HG02973 (cell line): ENCODE data around the gene FILIP1L.

Experiments used
- ATAC-seq: cut with Tn5 transposase; IDR thresholded peaks from one replicate; pipeline ENCODE4 v1.9.1; 2021; ENCODE audit warnings: moderate library complexity; ENCODE audit not compliant: unreplicated experiment

The FILIP1L gene

DNA sequence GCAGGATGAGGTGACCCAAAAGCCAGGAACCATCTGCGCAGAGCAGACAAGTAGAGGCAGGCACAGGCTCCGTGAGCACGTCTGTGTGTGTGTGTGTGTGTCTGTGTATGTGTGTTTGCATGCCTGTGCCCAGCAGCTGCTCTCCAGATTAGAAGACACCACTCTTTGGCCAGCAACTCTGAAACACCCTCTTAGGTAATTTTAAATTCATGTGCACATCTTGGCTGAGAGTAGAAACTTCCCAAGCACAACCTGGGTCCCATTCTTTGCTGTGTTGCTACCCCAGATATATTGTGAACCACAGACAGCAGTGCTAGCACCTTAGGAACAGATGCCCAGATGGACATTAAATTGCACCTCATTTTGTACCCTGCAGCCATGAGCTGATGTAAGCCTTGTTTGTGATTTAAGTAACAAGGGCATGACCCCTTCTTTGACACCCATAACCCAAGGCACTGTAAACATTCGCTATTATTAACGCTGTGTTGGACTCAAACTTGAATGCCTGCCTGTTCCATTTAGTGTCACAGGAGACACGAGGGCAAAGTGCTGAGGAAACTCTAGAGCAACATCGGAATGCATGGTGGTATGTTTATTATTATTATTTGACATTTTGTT lies at the start of gene FILIP1L:
Gene FILIP1L, minus strand, starts transcription at position 89 of the 618 bp plus-strand sequence.
- ATAC-seq = no peak

DNA sequence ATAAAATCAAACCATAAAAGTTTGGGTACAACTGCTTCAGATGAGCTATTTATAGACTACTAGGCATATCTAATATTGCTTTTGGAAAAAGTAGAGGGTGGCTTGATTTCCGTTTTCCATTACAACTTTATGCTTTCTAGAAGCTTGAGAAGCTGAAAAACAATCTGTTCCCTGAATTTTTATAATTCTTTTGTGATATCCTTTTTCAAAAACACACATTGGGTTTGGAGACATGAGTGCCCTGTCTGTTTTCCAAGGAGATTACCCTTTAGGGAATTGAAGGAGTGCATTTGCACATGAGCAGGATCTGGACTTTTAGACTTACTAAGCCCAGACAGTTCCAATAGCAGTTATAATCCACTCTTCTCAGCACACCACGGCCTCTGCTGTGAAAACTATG lies 49.5 kb upstream of the FILIP1L start:
- no peak for ATAC-seq

DNA sequence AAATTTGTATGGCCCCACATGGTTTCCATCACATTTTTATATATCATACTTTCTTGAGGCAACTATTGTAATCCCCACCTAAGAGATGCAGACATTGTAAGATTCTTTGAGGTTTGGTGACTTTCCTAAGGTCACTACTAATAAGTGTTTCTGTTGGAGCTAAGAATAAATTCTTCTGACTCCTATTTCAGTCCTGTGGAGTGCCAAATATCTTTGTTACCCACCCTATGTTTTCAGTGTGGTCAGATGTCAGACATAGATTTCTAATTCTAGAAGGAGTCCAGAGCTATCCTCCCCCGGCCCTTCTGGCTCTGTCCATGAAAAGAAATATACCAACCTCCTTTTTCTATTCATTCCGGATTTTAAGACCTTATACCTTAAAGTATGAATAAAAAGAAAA lies 46.2 kb upstream of the FILIP1L start:
- no peak for ATAC-seq

DNA sequence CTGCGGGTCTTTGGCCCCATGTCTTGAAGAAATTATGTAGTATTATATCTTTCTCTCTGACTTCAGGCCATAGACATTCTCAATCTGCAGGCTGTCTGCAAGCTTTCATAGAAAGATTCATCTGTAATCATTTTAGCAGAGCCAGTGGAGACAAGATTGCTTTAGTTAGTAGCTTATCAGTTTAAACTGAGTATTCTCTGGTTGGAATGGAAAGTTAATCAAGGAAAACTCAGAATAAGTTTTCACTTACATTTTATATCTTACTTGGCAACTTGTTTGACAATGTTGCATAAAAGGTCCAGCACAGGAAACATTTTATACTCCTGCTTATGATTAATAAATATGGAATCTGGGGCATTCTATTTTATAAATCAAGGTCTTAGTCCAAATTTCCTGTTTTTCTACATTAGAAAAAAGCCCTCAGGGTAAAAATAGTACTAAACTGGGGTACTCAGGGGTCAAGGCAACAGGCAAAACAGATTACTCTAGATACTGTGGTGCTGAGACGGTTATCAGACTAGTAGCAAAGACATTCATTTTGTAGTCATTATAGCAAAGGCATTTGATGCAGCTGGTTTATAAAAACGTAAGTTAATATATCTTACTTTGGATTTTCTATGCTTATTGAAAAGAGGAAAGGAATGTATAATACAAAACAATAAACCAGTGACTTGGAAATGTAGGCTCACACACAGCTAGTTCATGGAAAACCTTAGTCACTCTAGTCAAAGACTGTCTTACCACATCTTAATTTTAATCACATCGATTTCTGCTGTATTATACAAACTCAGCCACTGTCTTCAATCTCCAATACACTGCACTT lies 45.2 kb upstream of the FILIP1L start:
- ATAC-seq = no peak

DNA sequence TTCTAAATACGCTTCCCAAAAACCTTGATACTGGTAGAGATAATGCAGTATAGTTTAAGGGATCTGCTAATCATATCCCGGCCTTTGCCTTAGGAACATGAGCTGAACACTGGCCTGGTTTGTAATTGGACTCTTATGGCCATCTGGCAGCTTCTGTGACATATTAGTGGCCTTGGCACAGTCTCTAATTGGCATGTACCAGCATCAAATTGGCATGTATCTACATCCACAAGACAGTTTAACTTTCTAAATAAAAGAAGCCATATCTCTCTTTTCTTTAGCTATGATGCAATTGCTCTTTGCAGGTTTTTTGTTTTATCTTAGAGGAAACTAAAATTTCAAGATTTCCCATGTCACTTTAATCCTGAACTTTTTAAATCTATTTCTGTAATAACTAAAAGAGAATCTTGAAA lies 44.6 kb upstream of the FILIP1L start:
- ATAC-seq = no peak

DNA sequence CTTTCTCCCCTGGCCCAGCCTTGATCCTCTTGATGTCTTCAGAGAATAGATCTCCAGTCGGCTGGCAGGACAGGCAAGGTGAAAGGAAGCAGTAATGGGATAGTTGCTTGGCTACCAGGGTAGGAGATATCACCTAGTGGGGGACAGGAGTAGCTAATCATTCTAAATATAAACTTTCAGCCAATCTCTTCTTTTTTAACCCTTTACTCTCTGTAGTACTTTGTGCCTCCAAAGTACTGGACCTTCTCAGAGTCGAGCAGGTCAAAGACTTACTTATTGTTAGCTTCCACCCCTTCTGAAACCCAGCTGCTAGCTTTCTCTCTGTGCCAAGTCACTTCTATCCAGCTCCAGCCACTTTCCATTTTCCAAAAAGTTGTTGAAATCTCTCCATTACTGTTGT lies 43.4 kb upstream of the FILIP1L start:
- ATAC-seq = no peak

DNA sequence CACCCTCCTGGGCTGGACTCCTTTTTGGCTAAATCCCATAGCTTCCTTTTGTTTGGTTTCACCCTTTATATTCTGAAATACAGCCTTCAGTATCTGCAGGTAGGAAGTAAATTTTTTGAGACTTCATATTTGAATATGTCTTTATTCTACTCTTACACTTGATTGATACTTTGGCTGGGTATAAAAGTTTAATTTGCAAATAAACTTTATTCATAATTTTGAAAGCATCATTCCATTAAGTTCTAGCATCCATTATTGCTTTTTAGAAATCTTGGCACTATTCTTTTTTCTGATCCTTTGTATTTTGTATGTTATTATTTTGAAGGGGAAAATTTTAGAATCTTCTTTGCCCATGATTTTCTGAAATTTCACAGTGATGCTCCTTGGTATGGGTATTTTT lies 41.3 kb upstream of the FILIP1L start:
- ATAC-seq = no peak

DNA sequence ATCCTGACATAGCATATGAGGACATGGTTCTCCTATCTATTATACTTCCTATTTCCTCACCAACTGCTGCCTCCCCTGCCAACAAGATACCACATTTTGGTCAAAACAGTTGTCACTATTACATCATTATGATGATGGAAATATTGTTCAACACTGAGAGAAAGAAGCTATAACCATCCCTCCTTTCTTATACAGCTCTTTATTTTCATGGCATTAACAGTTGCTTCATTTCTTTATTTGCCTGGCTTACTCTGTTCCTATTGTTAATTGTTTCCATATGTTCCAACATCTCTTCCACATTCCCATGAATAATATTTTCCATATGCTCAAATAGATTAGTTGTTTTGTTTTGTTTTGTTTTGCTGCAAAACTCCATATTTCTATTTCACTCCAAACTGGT lies 40.8 kb upstream of the FILIP1L start:
- no peak for ATAC-seq

DNA sequence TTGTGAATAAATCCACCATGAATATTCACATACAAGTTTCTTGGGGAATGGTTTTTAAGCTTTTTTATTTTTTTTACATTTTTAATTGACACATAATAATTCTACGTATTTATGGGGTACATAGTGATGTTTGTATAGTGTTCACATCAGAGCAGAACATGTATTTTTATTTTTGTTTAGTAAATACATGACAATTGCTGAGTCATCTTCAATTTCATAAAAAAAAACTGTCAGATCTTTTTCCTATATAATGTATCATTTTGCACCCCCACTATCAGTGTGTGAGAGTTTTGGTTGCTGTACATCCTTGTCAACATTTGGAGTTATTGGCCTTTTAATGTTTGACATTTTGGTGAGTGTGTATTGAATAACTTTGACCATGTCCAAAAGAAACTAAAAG lies 39.9 kb upstream of the FILIP1L start:
- no peak for ATAC-seq

DNA sequence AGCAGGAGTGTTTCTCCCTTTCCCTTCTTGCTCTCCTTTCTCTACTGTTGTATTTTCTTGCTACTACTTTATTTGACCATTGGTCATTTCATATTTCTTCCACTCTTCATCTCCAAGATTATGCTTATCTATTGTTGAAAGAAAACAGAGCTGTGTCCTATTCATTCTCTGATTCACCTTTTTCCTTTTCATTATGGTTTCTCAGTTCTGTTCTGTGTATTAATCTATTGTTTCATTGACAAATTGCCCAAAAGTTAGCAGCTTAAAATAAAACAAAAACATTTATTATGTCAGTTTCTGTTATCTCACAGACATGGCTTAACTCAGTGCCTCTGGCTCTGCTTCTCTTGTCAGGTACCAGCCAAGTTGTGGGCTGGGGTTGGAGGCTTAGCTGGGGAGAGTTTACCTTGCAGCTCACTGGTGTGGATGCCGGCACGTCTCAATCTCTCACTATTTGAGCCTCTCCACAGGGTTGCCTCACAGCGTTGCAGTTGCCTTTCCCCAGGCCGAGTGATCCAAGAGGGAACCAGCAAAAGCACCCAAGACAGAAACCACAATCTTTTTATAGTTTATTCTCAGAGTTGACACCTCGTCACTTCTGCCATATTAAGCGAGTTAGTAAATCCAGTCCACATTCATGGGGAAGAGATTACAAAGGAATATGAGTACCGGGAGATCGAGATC lies 36.9 kb upstream of the FILIP1L start:
- ATAC-seq = no peak

DNA sequence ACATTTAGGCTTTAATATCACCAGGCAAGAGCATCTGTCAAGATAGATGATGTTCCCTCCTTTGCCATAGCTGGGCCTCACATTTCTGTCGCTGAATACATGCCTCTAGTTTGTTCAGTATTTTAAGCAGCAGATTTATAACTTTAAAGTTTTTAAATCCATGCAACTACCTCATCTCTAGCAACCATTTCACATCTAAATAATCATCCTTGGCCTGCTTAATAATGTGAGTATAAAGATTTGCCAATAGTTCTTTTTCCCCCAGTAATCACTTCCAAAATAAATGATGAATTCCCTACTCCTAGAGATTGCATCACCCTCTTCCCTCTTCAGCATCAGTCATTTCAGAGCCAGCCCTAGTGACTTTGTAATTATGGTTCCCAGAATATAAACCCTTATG lies 36.2 kb upstream of the FILIP1L start:
- ATAC-seq = no peak

DNA sequence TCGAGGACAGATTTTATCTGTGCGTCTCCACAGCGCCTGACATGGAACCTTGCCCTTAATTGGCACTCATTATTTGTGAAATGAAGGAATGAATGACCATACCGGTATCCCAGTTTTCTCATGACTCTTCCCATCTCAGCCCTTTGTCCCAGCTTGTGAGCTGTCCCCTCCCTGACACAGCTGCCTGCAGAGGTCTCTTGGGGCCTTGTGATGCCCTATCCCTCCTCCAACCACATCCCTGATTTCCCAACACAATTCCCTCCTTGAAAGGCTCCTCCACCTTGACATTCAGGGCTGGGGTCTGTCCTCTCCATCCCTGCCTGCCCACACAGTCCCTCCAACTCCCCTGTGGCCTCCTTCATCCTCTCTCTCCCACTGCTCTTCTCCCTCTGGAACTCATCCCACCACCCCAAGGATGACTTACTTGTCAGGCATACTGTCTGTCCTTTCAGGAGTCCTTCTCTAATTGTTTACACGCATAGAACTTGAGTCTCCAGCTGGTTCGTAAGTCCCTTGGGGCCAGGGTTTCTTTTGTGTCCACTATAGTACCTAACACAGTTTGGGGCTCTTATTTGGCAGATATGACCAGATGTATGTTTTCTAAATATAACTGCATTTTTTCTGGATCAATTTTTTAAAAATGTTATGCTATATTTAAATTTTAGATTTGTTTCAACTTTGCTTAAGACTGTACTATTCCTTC lies 35.6 kb upstream of the FILIP1L start:
- ATAC-seq = no peak

DNA sequence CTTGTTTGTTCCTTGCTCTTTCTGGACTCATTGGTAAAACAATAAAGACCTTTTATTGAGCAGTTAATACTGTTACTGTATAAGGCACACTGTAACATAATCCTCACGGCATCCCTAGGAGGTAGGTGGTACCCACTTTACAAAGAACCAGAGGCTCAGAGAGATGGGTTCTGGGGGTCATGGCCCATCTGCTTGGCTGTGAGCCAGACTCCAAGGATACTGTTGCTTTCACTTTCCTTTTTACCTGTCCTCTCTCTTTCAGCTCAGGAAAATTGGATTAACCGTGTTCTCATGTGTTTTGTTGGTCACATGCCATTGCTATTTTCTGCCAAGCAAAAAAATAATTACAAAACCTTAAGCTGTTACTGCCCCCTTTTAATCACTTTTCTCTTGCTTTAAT lies 34.8 kb upstream of the FILIP1L start:
- ATAC-seq = no peak

DNA sequence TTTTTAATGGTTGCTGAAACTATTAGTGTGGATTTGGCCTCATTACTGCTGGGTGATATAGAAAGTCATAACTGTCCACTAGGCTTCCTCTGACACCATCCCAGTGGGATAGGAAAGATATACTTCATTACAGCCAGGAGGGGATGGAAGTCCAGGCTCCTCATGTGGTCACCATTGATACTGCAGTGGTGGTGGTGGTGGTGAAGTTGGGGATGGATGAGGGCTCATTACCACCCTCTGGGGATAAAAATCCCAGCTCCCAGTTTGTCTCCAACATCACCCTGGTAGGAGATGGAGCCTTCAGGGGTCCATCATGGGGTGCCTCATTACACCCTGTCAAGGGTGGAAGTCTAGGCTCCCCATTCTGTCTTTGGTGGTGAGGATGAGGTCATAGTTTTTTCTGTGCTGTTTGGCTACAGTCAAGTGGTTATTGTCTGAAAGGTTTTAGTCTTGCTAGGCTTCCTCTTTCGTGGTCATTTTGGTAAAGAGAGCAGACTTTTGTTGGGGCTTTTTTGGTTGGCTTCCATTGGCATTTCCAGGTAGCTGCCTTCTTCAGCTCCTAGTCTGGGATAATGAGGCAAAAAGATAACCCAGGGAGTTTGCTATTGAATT lies 30.1 kb upstream of the FILIP1L start:
- peak; percentile 91 for ATAC-seq

DNA sequence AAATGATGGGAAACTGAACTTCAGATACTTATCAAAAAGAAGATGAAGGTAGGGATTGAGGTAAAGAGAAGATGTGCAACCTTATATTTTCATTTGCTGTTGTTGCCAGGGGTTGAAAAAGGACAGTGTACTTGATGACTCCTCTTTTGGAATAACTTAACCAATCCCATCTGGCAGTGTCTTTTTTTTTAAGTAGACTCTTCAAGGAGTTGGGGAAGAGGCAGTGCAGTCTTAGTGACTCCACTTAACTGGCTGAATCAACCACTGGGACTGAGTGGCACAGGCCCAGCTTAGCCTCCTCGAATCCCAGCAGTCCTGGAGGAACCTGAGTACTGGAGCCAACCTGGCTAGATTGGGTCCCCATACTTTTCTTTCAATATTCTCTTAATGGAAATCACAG lies 27.3 kb upstream of the FILIP1L start:
- ATAC-seq = no peak

DNA sequence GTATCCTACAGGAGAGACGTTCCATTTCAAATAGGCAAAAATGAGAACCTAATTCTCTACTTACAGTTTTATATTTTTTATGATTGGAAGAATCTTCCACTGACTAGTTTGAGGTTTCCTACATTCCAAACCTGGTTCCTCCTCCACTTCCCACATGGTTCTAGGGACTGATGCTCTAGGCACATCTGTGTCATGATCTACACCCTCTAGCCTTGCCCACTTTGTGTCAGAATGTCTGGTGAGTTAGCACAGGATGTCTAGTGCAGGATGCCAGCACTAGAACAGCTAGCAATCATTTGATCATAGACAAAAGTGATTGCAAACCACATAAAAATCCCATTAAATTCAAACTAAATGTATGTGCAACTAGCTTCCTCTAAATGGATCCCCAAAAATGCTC lies 26.7 kb upstream of the FILIP1L start:
- no peak for ATAC-seq

DNA sequence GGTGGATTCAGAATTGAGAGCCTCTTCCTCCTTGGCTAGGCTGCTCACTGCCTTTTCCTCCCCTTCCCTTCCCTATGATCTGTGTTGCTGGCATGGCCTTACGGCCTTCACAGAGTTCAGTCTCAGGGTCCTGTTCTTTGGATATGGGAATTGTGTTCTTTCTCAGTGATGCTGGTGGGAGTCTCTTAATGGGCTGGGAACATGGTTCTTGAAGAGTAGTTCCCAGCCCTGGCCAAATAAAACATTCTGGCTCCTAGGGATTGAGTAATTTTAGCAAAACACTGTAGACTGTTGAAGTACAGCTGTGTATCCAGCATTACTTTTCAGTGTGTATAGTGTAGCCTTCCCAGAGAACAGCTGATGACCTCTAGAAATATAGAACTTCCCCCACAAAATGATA lies 22.6 kb upstream of the FILIP1L start:
- no peak for ATAC-seq

DNA sequence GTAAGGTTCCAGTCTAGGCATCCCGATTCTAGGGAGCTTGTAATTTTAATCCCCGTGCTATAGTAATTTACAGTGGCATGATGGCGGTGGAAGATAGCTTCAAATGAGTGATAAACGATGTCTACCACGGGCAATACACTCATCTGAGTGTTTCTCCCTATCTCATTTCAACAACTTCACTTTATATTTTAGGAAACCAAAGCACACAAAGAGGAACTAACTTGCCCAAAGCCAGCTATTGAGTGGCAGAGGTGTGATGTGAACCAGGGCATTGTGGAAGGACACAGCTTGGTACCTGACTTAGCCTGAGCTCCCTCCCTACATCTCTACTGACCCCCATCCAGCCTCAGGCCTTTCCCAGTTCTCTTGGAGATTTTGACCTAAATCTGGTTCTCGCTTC lies 16.9 kb upstream of the FILIP1L start:
- no peak for ATAC-seq

DNA sequence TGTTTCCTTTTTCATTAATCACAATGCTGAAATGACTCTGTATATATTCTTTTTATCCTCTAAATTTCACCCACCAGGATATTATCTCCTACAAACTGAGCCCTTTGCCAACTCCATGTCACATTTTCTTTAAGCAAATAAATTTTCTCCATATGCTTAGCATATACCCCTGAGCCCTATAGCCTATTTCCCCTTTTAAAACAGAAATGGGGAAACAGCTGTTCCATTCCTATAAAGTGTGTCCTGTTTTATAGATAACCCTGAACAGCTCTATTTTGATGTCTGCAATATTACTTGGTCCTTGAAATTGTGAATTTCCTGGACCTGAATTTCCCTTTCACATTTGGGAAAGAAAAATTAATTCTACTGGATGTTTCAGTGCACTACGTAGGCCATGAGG lies 15.6 kb upstream of the FILIP1L start:
- no peak for ATAC-seq

DNA sequence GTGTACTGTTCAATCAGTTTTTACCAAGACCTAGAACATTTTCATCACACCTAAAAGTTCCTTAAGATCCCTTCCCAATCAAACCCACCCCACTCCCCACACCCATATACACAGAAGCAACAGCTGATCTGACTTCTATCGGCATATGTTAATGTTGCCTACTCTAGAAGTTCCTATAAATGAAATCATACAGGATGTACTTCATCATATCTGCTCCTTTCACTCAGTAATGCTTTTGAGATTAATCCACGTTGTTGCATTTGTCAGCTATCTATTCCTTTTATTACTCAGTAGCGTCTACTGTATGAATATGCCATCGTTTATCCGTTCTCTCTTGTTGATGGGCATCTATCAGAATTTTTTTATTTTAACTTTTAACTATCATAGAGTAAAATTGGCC lies 14.3 kb upstream of the FILIP1L start:
- ATAC-seq = no peak

DNA sequence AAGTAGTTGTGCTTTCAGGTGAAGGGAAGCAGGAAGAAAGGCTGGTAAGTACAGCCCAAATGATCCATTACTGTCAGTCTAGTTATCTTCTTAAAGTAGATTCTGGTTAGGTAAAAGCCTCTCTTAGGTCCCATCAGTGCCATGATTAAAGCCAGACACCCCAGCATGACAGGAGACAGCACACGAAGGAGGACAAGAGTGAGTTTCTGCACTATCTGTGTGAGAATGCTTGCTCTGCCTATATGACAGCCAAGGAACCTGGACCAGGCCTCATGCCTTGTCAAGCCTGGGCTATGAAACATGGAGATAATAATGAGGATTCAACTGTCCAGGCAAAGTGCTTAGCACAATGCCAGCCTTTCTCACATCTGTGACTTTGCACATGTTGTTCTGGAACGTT lies 13.5 kb upstream of the FILIP1L start:
- ATAC-seq = no peak
